UCSD-AML1 (cell line): ENCODE measurements around the gene RPL23.

Source experiments
- DNase-seq: peaks from one replicate; lab custom pipeline; 2025; ENCODE audit not compliant: unreplicated experiment; lab: John Stamatoyannopoulos, UW

The RPL23 gene

DNA sequence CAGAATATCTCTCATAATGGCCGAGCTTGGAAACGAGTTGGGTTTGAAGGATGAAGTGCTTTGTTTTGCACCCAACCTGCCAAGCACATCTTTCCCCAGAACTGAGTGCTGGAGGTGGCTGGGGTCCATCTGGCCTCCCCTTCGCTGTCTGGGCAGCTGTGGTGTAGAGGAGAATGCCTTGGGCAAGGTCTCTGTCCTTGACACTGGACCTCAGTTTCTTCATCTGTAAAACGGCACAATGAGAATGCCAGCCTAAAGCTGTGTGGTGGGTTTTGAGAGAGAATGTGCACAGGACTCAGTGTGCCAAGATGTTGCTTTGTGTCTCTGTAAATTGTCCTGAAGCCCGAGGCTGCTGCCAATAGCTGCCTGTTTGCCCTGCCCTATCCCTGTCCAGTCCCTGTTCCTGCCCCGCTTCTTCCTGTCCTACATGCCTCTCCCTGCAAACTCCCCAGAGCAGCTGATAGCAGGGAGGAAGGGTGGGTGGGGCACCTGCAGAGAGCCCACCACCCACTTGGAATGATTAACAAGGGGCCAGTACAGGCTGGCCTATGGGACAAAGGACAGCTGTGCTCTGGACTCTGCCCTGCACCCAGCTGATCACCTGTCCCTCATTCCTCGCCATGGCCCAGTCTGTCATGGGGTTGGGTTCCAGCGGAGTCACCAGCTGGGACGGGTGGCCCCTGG is 31.7 kb upstream of the RPL23 start:
- DNase-seq = no peak

DNA sequence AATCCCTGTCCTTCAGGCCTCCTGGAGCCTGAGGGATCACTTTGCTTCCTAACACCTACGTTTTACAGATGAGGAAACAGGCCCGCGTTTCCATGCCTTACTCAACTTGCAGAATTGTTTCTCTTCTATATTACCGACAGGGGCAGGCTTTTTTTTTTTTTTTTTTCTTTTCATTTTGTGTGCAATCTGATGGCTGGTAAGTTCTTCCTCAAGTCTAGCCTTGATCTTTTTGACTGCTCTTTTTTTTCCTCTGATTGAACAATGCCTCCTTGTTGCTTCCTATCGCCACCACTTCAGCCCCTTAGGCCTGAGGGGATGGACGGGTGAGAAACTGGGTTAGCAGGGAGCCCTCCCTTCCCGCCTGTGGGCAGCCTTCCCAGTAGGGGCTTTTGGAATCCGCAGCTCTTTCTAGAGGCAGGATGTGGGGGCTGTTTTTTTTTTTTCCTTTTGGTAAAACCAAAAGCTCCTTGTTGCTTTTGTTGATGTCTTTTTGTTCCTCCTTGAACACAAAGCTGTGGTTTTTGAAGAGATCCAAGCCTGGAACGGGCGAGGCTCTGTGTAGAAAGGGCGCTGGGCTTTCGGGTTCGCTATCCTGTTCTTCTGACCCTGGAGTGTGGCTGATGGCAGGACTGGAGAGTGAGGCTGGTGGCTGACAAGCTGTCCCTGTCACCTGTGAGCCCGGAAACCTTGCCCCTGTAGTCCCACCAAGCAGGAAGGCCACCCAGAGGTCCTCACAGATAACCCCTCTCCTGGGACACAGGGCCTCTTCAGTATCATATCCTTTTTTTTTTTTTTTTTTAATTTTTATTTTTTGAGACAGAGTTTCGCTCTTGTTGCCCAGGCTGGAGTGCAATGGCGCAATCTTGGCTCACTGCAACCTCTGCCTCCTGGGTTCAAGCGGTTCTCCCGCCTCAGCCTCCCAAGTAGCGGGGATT is 30.3 kb upstream of the RPL23 start:
- DNase-seq = peak; percentile 53

GRCh38 chr17:38882870-38883269 is 29.3 kb upstream of the RPL23 start:
- DNase-seq = no peak

DNA sequence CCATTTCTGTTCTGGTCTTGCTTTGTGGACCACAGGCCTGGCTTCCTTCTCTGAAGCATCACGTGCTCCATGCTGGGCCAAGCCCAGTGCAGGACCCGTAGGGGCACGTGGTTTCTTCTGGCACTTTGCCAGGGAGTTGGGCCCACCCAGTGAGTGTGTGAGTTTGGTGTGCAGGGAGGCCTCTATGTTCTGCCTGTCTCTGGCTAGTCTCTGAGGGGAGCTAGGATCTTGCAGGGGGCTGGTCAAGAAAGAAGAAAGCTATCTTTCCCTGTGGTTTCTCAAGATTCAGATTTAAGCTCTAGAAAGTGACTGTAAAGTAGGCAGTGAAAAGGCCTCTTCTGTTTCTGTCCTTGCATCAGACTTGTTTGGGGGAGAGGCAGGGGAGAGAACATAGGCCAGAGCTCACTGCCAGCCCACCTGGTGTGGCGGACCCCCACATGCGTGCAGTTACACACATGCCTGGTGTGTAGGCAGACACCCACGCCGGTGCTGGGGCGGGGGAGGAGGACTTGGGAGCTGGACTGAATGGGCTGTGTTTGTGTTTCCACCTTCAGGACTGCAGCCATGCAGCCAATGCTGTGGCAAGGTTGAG is 28.2 kb upstream of the RPL23 start:
- DNase-seq = peak; percentile 44

GRCh38 chr17:38879878-38880665 is 26.6 kb upstream of the RPL23 start:
- peak; percentile 30 for DNase-seq

DNA sequence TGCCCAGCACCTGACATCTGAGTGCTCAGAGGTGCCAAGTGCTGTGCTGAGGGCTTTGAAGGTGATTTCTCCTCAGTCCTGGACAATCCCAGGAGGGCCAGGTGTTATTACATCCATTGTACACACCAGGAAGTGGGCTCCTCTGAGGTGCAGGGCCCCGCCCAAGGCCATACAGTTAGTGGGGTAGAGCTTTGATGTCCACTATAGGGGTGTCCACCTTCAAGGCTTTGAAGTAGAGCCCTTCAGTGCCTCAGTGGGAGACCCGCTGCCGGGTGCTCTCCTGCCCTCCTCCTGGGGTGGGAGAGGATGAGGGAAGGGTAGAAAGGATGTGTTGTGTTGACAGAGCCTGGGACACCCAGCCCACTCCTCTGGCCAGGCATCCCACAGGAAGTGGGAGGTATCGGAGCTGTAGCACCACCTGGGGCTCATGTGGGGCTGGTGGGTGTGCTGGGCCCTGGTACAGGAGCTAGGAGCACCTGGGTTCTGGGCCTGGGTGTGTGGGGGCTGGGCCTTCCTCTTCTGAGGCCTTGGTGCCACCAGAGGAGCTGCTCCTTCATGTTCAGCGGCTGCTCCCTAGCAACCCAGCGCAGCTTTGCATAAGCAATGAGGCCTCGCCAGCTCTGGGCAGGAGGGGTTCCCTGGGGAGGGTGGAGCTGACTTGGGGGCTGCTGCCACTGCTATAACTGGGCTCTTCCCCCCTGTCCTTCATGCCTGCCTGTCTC is 23.8 kb upstream of the RPL23 start:
- DNase-seq = no peak

GRCh38 chr17:38875477-38876075 is 22.1 kb upstream of the RPL23 start:
- no peak for DNase-seq

DNA sequence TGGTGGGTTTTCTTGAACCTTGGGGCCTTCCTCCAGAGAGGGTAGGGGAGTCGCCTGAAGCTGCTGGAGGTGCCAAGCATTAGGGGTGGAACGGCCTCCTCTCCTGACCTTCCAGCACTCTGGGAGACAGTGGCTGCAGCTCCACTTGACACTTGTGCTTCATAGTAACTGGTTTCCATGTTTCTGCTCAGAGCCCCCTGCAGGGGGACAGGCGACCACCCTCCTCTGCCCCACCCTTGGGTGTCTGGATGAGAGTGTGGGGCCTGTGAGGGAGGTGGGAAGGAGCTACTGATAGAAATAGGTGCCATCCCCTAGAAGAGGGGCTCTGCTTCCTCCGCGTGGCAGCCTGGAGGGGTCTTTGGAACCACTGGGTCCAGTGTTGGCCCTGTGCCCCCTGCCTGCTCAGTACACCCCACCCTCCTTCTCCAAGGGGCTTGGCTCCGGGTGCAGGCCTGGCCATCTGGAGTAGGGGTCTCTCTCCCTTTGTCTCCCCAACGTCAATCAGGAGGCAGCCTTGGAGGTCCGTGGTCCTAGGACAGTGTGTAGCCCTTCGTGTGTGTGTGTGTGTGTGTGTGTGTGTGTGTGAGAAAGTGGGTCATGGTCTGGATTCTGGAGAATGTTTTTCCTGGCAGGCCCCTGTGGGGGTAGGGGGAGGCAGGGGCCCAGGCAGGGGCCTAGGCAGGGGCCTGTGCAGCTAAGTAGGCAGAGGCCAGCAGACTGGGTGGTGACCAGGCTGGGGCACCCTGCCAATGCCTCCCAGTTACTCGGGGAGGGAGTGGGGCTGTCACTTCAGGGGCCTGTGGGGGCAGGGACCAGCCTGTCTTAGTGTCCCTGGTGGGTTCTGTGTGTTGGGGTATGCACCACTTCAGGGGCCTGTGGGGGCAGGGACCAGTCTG is 21.2 kb upstream of the RPL23 start:
- no peak for DNase-seq

GRCh38 chr17:38873640-38874380 is 20.3 kb upstream of the RPL23 start:
- DNase-seq = no peak

- no peak for DNase-seq
Observed at GRCh38 chr17:38872671-38873385, 19.3 kb upstream of the RPL23 start.

GRCh38 chr17:38872027-38872511 is 18.5 kb upstream of the RPL23 start:
- peak; percentile 24 for DNase-seq

- DNase-seq = peak; percentile 71
Observed at GRCh38 chr17:38871247-38872015, 17.9 kb upstream of the RPL23 start.

- peak; percentile 71 for DNase-seq
Observed at GRCh38 chr17:38870259-38871165, 17.0 kb upstream of the RPL23 start.

GRCh38 chr17:38869526-38870258 is 16.2 kb upstream of the RPL23 start, which contains the start of gene LASP1:
TSS of gene LASP1 (plus strand) at chr17:38870058. CDS start at chr17:38870190, 132 bp downstream.
- peak; percentile 90 for DNase-seq
